HG03103 (cell line): Measurements from ENCODE around the gene SLC12A8.

ENCODE experiments used
- ATAC-seq: cut with Tn5 transposase; IDR thresholded peaks from one replicate; pipeline ENCODE4 v1.9.1; 2021; ENCODE audit warnings: low read depth; ENCODE audit not compliant: unreplicated experiment

SLC12A8 gene

GRCh38 chr3:125142940-125143339 is 69.6 kb downstream of the SLC12A8 start:
- no peak for ATAC-seq

- no peak for ATAC-seq
These were observed 70.1 kb downstream of the SLC12A8 start for GRCh38 chr3:125142420-125142778.

GRCh38 chr3:125141596-125142419 is 70.7 kb downstream of the SLC12A8 start:
- peak; percentile 47 for ATAC-seq

- peak; percentile 23 for ATAC-seq
These were observed 71.5 kb downstream of the SLC12A8 start for GRCh38 chr3:125140818-125141595.

GRCh38 chr3:125140011-125140817 is 72.3 kb downstream of the SLC12A8 start:
- ATAC-seq = no peak

GRCh38 chr3:125139386-125139785 is 73.2 kb downstream of the SLC12A8 start:
- ATAC-seq = no peak

GRCh38 chr3:125137358-125138033 is 75.1 kb downstream of the SLC12A8 start:
- no peak for ATAC-seq

GRCh38 chr3:125136966-125137357 is 75.6 kb downstream of the SLC12A8 start:
- ATAC-seq = no peak

GRCh38 chr3:125136515-125136914 is 76.0 kb downstream of the SLC12A8 start:
- no peak for ATAC-seq

GRCh38 chr3:125134952-125135351 is 77.6 kb downstream of the SLC12A8 start:
- ATAC-seq = no peak

- ATAC-seq = no peak
These were observed 79.7 kb downstream of the SLC12A8 start for GRCh38 chr3:125132815-125133214.

GRCh38 chr3:125129512-125129997 is 83.0 kb downstream of the SLC12A8 start:
- no peak for ATAC-seq

GRCh38 chr3:125128861-125129501 is 83.6 kb downstream of the SLC12A8 start:
- ATAC-seq = no peak

GRCh38 chr3:125126323-125126722 is 86.2 kb downstream of the SLC12A8 start:
- ATAC-seq = no peak

- no peak for ATAC-seq
These were observed 86.7 kb downstream of the SLC12A8 start for GRCh38 chr3:125125821-125126245.

GRCh38 chr3:125123451-125124305 is 88.9 kb downstream of the SLC12A8 start:
- ATAC-seq = no peak

GRCh38 chr3:125121246-125122010 is 91.1 kb downstream of the SLC12A8 start:
- no peak for ATAC-seq
